ENCODE data around the gene KMT2E. TPM values are rescaled to one million over a fixed set of nuclear protein-coding genes. Genes with fewer than 3 reads are reported as not detected.

The KMT2E gene
- polyA plus RNA-seq, 2 of the 4 experiments (the other 2 are of a cell fraction): 9.4 to 23.4 TPM

DNA sequence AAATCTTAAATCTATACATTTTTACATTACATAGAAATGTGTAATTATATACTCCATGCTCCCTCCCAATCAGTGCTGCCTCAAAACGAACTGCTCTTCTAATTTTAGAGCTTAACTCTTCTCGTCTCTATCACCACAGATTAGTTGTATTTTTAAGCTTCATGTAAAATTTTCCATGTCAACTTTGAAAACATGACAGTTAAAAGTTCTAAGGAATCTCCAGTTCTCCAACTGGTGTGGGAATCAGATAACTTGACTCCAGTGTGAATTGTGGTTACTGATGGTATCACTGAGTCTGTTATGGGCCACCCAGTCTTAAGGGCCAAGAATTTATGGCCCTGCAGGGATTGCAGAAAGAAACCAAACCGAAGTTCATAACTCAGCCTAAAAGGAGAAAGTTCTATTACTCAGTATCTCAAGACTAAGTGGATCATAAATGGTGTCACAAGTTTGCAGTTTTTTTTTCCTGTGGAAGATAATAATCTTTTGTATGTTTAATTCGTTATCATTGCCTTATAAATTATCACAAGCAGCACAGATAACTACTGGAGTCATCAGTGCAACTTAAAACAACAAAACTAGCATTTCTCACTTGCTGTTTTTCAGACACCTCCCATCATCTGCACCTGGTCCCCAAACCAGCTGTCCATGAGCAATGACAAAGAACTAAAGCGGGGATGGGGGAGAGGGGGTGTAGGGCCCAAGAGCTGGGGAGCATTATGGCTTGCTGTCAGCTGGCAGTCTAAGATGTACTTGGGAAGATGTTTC lies 31.5 kb upstream of the KMT2E start:
- H3K4me2 ChIP-seq: peak overlapping the region; percentile 76
- H3K27ac ChIP-seq: peak overlapping the region; percentile 91 to 97
- no peak for FAIRE-seq
- TF ChIP-seq FOSL2 (IDR thresholded peaks at IDR 0.05): no peak
- TF ChIP-seq FOSL2 (CRISPR knock-in tag; IDR thresholded peaks at IDR 0.05): no peak
- TF ChIP-seq MAX (IDR thresholded peaks at IDR 0.05): no peak
- TF ChIP-seq KDM5A (IDR thresholded peaks at IDR 0.05): no peak
- TF ChIP-seq ZSCAN20 (CRISPR knock-in tag; IDR thresholded peaks at IDR 0.05): no peak
- no peak for TF ChIP-seq POLR2A (IDR thresholded peaks at IDR 0.05; ENCODE audit: low read length)
- TF ChIP-seq PBX3 (IDR thresholded peaks at IDR 0.05): no peak
- no peak for TF ChIP-seq HES2 (IDR thresholded peaks at IDR 0.05)
- TF ChIP-seq EP300 (IDR thresholded peaks at IDR 0.05): no peak
- no peak for TF ChIP-seq SREBF2 (IDR thresholded peaks at IDR 0.05)
- no peak for TF ChIP-seq PHF8 (IDR thresholded peaks at IDR 0.05; ENCODE audit: borderline replicate concordance, low read depth)
- no peak for ATAC-seq
- CTCF ChIA-PET: interaction anchor here (0.8 to 4.9 kb wide), 16 partner anchors 9 to 617 kb away, joined by 3 to 22 read pairs (median 5); no protein-coding TSS in a partner anchor
- WGBS (ENCODE audit: missing lambda C conversion rate): 60% methylated on average over 5 of the region's 5 CpGs
- POLR2A ChIA-PET: interaction anchor here (2.0 to 6.0 kb wide), 4 partner anchors 14 to 42 kb away, joined by 5 to 132 read pairs (median 9); partner anchors contain the start of gene KMT2E
- H3K4me3 ChIP-seq: peak overlapping the region; percentile 55
- no peaks in the 10 kb centered on the region for H3K9me3 ChIP-seq
- DNase-seq (ENCODE audit: low read depth in 1 of 2, low spot score in 1 of 2): no peak
- H3K4me1 ChIP-seq: peaks cover 43% of the 10 kb centered on the region

- WGBS (ENCODE audit: missing lambda C conversion rate): 6% methylated on average over 13 of the region's 13 CpGs
- H3K4me2 ChIP-seq: peak overlapping the region; percentile 76
- no peak for TF ChIP-seq JUN (IDR thresholded peaks at IDR 0.05)
- TF ChIP-seq, protein P1, sequence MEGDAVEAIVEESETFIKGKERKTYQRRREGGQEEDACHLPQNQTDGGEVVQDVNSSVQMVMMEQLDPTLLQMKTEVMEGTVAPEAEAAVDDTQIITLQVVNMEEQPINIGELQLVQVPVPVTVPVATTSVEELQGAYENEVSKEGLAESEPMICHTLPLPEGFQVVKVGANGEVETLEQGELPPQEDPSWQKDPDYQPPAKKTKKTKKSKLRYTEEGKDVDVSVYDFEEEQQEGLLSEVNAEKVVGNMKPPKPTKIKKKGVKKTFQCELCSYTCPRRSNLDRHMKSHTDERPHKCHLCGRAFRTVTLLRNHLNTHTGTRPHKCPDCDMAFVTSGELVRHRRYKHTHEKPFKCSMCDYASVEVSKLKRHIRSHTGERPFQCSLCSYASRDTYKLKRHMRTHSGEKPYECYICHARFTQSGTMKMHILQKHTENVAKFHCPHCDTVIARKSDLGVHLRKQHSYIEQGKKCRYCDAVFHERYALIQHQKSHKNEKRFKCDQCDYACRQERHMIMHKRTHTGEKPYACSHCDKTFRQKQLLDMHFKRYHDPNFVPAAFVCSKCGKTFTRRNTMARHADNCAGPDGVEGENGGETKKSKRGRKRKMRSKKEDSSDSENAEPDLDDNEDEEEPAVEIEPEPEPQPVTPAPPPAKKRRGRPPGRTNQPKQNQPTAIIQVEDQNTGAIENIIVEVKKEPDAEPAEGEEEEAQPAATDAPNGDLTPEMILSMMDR (IDR thresholded peaks at IDR 0.05): no peak
- no peak for TF ChIP-seq FOXS1 (CRISPR knock-in tag; IDR thresholded peaks at IDR 0.05)
- TF ChIP-seq ZNF302 (CRISPR knock-in tag; IDR thresholded peaks at IDR 0.05): no peak
- TF ChIP-seq MAZ (IDR thresholded peaks at IDR 0.05; ENCODE audit: borderline replicate concordance, low read depth, low read length): no peak
- no peak for TF ChIP-seq KDM1A (IDR thresholded peaks at IDR 0.05; ENCODE audit: low read depth)
- no peak for TF ChIP-seq ZC3H11A (IDR thresholded peaks at IDR 0.05)
- no peak for TF ChIP-seq MYC (IDR thresholded peaks at IDR 0.05; ENCODE audit: borderline replicate concordance, low read length)
- no peak for TF ChIP-seq PBX3 (IDR thresholded peaks at IDR 0.05)
- TF ChIP-seq POLR2A (IDR thresholded peaks at IDR 0.05; ENCODE audit: low read length): no peak
- TF ChIP-seq FOSL2 (IDR thresholded peaks at IDR 0.05): no peak
- TF ChIP-seq FOSL2 (CRISPR knock-in tag; IDR thresholded peaks at IDR 0.05): no peak
- TF ChIP-seq, protein P2, sequence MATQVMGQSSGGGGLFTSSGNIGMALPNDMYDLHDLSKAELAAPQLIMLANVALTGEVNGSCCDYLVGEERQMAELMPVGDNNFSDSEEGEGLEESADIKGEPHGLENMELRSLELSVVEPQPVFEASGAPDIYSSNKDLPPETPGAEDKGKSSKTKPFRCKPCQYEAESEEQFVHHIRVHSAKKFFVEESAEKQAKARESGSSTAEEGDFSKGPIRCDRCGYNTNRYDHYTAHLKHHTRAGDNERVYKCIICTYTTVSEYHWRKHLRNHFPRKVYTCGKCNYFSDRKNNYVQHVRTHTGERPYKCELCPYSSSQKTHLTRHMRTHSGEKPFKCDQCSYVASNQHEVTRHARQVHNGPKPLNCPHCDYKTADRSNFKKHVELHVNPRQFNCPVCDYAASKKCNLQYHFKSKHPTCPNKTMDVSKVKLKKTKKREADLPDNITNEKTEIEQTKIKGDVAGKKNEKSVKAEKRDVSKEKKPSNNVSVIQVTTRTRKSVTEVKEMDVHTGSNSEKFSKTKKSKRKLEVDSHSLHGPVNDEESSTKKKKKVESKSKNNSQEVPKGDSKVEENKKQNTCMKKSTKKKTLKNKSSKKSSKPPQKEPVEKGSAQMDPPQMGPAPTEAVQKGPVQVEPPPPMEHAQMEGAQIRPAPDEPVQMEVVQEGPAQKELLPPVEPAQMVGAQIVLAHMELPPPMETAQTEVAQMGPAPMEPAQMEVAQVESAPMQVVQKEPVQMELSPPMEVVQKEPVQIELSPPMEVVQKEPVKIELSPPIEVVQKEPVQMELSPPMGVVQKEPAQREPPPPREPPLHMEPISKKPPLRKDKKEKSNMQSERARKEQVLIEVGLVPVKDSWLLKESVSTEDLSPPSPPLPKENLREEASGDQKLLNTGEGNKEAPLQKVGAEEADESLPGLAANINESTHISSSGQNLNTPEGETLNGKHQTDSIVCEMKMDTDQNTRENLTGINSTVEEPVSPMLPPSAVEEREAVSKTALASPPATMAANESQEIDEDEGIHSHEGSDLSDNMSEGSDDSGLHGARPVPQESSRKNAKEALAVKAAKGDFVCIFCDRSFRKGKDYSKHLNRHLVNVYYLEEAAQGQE (IDR thresholded peaks at IDR 0.05): no peak
- no peak for TF ChIP-seq CHD4 (IDR thresholded peaks at IDR 0.05; ENCODE audit: borderline replicate concordance)
- no peak for TF ChIP-seq RNF2 (IDR thresholded peaks at IDR 0.05; ENCODE audit: borderline replicate concordance, low read depth)
- TF ChIP-seq ELK1 (IDR thresholded peaks at IDR 0.05; ENCODE audit: low read depth, low read length): no peak
- TF ChIP-seq SMC3 (IDR thresholded peaks at IDR 0.05): no peak
- no peak for TF ChIP-seq MAX (IDR thresholded peaks at IDR 0.05)
- no peak for TF ChIP-seq BHLHE40 (IDR thresholded peaks at IDR 0.05; ENCODE audit: low read depth, low read length)
- ATAC-seq (peak; percentile 0 to 27; a peak in 3 of 6 replicates), FAIRE-seq (no peak), DNase-seq (ENCODE audit: low read depth in 1 of 2, low spot score in 1 of 2) (no peak)
- ChIA-PET CTCF (interaction anchor here (0.8 to 4.9 kb wide), 15 partner anchors 12 to 607 kb away, joined by 3 to 19 read pairs (median 4); partner anchors contain the start of gene KMT2E), POLR2A (interaction anchor here (1.1 to 6.0 kb wide), 10 partner anchors 10 to 42 kb away, joined by 3 to 132 read pairs (median 5); partner anchors contain the start of gene KMT2E)
- H3K27ac ChIP-seq: peak overlapping the region; percentile 91 to 97
- H3K4me3 ChIP-seq: peak overlapping the region; percentile 55
- H3K9me3 ChIP-seq: no peaks in the 10 kb centered on the region
- peaks cover 43% of the 10 kb centered on the region for H3K4me1 ChIP-seq
Measured at GRCh38 chr7:104983076-104983577, 30.9 kb upstream of the KMT2E start.
